GM12891 (cell line): Measurements from ENCODE around the gene GNPTAB.

Experiments used
- PAX5 ChIP-seq: IDR thresholded peaks from 2 replicates; pipeline ENCODE4 v1.6.1; 2011; ENCODE audit warnings: low read length, moderate library complexity, mild to moderate bottlenecking; ENCODE audit not compliant: insufficient read depth, severe bottlenecking
- POLR2A ChIP-seq: IDR thresholded peaks from 2 replicates; pipeline ENCODE4 v1.6.1; 2011; ENCODE audit warnings: low read depth, low read length, control low read depth
- POLR2AphosphoS5 ChIP-seq: IDR thresholded peaks from 2 replicates; pipeline ENCODE4 v1.6.1; 2011; ENCODE audit warnings: low read depth, low read length, control low read depth
- POU2F2 ChIP-seq: IDR thresholded peaks from 2 replicates; pipeline ENCODE4 v1.6.1; 2011; ENCODE audit warnings: low read depth, mild to moderate bottlenecking, control low read depth, low read length, moderate library complexity
- TAF1 ChIP-seq: IDR thresholded peaks from 2 replicates; pipeline ENCODE4 v1.6.1; 2011; ENCODE audit warnings: low read depth, low read length, control low read depth

DNA sequence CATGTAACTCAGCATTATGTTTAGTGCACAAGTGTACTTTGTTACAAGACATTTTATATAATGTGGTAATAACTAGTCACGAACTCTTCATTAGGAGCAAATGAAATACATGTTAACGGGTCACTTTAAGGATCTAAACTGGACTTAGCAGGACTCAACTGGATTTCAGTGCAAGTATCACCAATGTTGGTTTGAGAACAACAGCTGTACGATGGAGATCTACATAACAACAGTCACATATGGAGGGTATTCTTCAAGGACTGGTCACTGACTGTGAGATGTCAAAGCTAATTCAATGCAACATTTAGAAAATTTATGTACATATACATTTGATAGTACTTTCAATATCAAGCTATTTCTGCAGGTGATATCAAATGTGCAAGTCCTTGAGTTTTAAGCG lies 69.0 kb downstream of the GNPTAB start:
- TF ChIP-seq POLR2AphosphoS5 (no peak), POLR2A (no peak), TAF1 (no peak), PAX5 (no peak), POU2F2 (no peak)
